Measurements from ENCODE around the gene CTDSP1. TPM values are rescaled to one million over a fixed set of nuclear protein-coding genes. Genes with fewer than 3 reads are reported as not detected.

The CTDSP1 gene
- polyA plus RNA-seq, 1 of the 3 experiments (the other 2 are of a cell fraction), result 88.0 TPM

DNA sequence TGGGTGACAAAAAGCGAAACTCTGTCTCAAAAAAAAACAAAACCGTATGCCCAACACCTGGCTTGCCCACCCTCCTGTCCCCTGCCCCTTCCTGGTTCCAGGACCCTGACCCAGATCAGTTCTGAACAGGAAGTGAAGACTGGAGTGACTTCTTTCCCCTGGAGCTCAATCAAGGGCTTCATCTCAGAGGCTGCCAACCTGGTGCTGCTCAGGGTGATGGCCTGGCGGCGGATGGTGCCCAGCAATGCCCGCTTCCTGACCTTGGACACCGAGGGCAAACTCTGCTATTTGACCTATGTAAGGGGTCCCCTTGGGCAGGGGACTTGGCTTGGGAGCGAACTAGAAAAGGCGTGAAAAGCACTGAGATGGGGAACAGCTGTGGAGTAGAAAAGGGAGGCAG lies 37.1 kb upstream of the CTDSP1 start (continued):
- TF ChIP-seq, protein P1, sequence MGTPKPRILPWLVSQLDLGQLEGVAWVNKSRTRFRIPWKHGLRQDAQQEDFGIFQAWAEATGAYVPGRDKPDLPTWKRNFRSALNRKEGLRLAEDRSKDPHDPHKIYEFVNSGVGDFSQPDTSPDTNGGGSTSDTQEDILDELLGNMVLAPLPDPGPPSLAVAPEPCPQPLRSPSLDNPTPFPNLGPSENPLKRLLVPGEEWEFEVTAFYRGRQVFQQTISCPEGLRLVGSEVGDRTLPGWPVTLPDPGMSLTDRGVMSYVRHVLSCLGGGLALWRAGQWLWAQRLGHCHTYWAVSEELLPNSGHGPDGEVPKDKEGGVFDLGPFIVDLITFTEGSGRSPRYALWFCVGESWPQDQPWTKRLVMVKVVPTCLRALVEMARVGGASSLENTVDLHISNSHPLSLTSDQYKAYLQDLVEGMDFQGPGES (IDR thresholded peaks at IDR 0.05; ENCODE audit: low read depth, low read length), result no peak
- no peak for TF ChIP-seq RXRA (IDR thresholded peaks at IDR 0.05; ENCODE audit: borderline replicate concordance, low read depth)

DNA sequence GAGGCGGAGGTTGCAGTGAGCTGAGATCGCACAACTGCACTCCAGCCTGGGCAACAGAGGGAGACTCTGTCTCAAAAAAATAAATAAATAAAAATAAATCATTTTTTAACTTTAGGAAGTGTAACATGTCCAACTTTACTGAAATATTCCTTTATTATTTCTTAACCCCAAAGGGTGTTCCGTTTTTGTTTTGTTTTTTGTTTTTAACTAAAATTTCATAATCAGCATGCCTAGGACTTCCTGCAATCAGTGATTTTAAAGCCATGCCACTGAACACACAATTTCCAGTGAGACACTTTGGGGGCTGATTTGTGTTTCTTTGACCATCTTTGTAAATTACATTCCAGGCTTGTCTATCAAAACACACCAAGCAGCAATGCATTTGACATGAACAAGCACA lies 35.9 kb upstream of the CTDSP1 start:
- Histone ChIP-seq H3K4me3 (ENCODE audit: low read depth in 2 of 2, low read length in 1 of 2) (no peak overlapping the region), H3K9me2 (no peaks in the 10 kb centered on the region), H3K36me3 (replicated peaks in 1 of 2; ENCODE audit: control insufficient read depth in 1 of 2, insufficient read depth in 2 of 2, low read length in 1 of 2) (no peaks in the 10 kb centered on the region), H3K4me2 (no peak overlapping the region), H3K9me3 (no peaks in the 10 kb centered on the region), H4K20me1 (ENCODE audit: insufficient read depth) (no peaks in the 10 kb centered on the region), H3K27ac (ENCODE audit: low read depth in 2 of 2, low read length in 1 of 2) (no peak overlapping the region), H3K4me1 (ENCODE audit: control insufficient read depth in 1 of 2, insufficient read depth in 2 of 2, low read depth in 1 of 2, low read length in 1 of 2) (no peaks in the 10 kb centered on the region; a peak in 1 of 4 replicates), H3F3A (replicated peaks; ENCODE audit: insufficient read depth) (no peaks in the 10 kb centered on the region), H2AFZ (ENCODE audit: low read depth) (no peak overlapping the region), H3K9ac (no peak overlapping the region), H3K79me2 (ENCODE audit: insufficient read depth) (no peaks in the 10 kb centered on the region), H3K27me3 (ENCODE audit: insufficient read depth) (no peaks in the 10 kb centered on the region)
- POLR2A ChIA-PET, result no interaction called here
- TF ChIP-seq, protein P2, sequence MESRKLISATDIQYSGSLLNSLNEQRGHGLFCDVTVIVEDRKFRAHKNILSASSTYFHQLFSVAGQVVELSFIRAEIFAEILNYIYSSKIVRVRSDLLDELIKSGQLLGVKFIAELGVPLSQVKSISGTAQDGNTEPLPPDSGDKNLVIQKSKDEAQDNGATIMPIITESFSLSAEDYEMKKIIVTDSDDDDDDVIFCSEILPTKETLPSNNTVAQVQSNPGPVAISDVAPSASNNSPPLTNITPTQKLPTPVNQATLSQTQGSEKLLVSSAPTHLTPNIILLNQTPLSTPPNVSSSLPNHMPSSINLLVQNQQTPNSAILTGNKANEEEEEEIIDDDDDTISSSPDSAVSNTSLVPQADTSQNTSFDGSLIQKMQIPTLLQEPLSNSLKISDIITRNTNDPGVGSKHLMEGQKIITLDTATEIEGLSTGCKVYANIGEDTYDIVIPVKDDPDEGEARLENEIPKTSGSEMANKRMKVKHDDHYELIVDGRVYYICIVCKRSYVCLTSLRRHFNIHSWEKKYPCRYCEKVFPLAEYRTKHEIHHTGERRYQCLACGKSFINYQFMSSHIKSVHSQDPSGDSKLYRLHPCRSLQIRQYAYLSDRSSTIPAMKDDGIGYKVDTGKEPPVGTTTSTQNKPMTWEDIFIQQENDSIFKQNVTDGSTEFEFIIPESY (IDR thresholded peaks at IDR 0.05; ENCODE audit: borderline replicate concordance, low read depth), result no peak
- no peak for TF ChIP-seq GABPA (IDR thresholded peaks at IDR 0.05; ENCODE audit: low read depth)
- TF ChIP-seq CHD2 (IDR thresholded peaks at IDR 0.05; ENCODE audit: low read length, partially characterized antibody), result no peak
- TF ChIP-seq USF1 (IDR thresholded peaks at IDR 0.05; ENCODE audit: borderline replicate concordance, low read depth), result no peak
- TF ChIP-seq YY1 (IDR thresholded peaks at IDR 0.05; ENCODE audit: low read depth), result no peak
- no peak for TF ChIP-seq RCOR1 (IDR thresholded peaks at IDR 0.05; ENCODE audit: low read length)
- no peak for TF ChIP-seq TAF1 (IDR thresholded peaks at IDR 0.05; ENCODE audit: borderline replicate concordance, low read depth, low read length)
- TF ChIP-seq RFX5 (IDR thresholded peaks at IDR 0.05; ENCODE audit: low read length), result no peak
- no peak for TF ChIP-seq FOXJ3 (CRISPR knock-in tag; IDR thresholded peaks at IDR 0.05)
- no peak for TF ChIP-seq RXRA (IDR thresholded peaks at IDR 0.05; ENCODE audit: borderline replicate concordance, low read depth)
- TF ChIP-seq USF2 (IDR thresholded peaks at IDR 0.05; ENCODE audit: borderline replicate concordance, low read depth, low read length), result no peak
- DNase-seq, result no peak
- 80% methylated on average over 3 of the region's 3 CpGs for WGBS (ENCODE audit: low lambda C conversion rate)
- CTCF ChIA-PET, result no interaction called here
